IPS-20b (cell line): ENCODE data around the gene ATP9B.

ENCODE experiments used
- H3K27ac ChIP-seq: one replicate; pipeline ENCODE4 v1.5.1; 2013; ENCODE audit warnings: low read length
- H3K27me3 ChIP-seq: 2 replicates; pipeline ENCODE4 v1.6.1; 2013; ENCODE audit warnings: mild to moderate bottlenecking, low read length, inconsistent platforms; ENCODE audit not compliant: insufficient read depth
- H3K36me3 ChIP-seq: 2 replicates; pipeline ENCODE4 v1.6.1; 2013; ENCODE audit warnings: low read depth, mild to moderate bottlenecking, inconsistent platforms, low read length, moderate library complexity; ENCODE audit not compliant: insufficient read depth
- H3K4me1 ChIP-seq: 2 replicates; pipeline ENCODE4 v1.6.1; 2013; ENCODE audit warnings: mild to moderate bottlenecking, control low read depth, inconsistent platforms, low read length, moderate library complexity; ENCODE audit not compliant: insufficient read depth
- H3K4me3 ChIP-seq: 2 replicates; pipeline ENCODE4 v1.5.1; 2013; ENCODE audit warnings: mild to moderate bottlenecking, low read length, inconsistent platforms
- H3K9ac ChIP-seq: 2 replicates; pipeline ENCODE4 v1.6.1; 2013; ENCODE audit warnings: low read depth, mild to moderate bottlenecking, inconsistent platforms, low read length, moderate library complexity
- H3K9me3 ChIP-seq: 2 replicates; pipeline ENCODE4 v1.6.1; 2013; ENCODE audit warnings: mild to moderate bottlenecking, low read depth, low read length, inconsistent platforms; ENCODE audit not compliant: insufficient read depth

The ATP9B gene

GRCh38 chr18:79343567-79344207 is 274.5 kb downstream of the ATP9B start:
- Histone ChIP-seq H3K9ac (no peak overlapping the region), H3K4me1 (no peaks in the 10 kb centered on the region), H3K4me3 (no peak overlapping the region), H3K36me3 (peaks cover 45% of the 10 kb centered on the region), H3K27ac (no peak overlapping the region), H3K27me3 (no peaks in the 10 kb centered on the region), H3K9me3 (no peaks in the 10 kb centered on the region)

GRCh38 chr18:79344208-79344581 is 275.0 kb downstream of the ATP9B start:
- peaks cover 40% of the 10 kb centered on the region for H3K36me3 ChIP-seq
- H3K4me3 ChIP-seq: no peak overlapping the region
- H3K4me1 ChIP-seq: no peaks in the 10 kb centered on the region
- no peak overlapping the region for H3K9ac ChIP-seq
- no peaks in the 10 kb centered on the region for H3K27me3 ChIP-seq
- H3K27ac ChIP-seq: no peak overlapping the region
- no peaks in the 10 kb centered on the region for H3K9me3 ChIP-seq

- Histone ChIP-seq H3K27me3 (no peaks in the 10 kb centered on the region), H3K9ac (no peak overlapping the region), H3K36me3 (peaks cover 40% of the 10 kb centered on the region), H3K9me3 (no peaks in the 10 kb centered on the region), H3K4me1 (no peaks in the 10 kb centered on the region), H3K27ac (no peak overlapping the region), H3K4me3 (no peak overlapping the region)
These were observed 276.2 kb downstream of the ATP9B start for GRCh38 chr18:79345366-79345765.

- Histone ChIP-seq H3K9me3 (no peaks in the 10 kb centered on the region), H3K36me3 (peaks cover 40% of the 10 kb centered on the region), H3K9ac (no peak overlapping the region), H3K27ac (no peak overlapping the region), H3K4me3 (no peak overlapping the region), H3K27me3 (no peaks in the 10 kb centered on the region), H3K4me1 (no peaks in the 10 kb centered on the region)
These were observed 276.8 kb downstream of the ATP9B start for GRCh38 chr18:79345981-79346380.

GRCh38 chr18:79348066-79348465 is 278.9 kb downstream of the ATP9B start:
- H3K9me3 ChIP-seq: no peaks in the 10 kb centered on the region
- peaks cover 42% of the 10 kb centered on the region for H3K36me3 ChIP-seq
- no peak overlapping the region for H3K4me3 ChIP-seq

GRCh38 chr18:79352432-79352831 is 283.2 kb downstream of the ATP9B start:
- Histone ChIP-seq H3K27me3 (no peaks in the 10 kb centered on the region), H3K9me3 (no peaks in the 10 kb centered on the region), H3K27ac (no peak overlapping the region), H3K4me1 (no peaks in the 10 kb centered on the region), H3K36me3 (0 out of 2 replicates have a peak, but pooled peaks cover 11% of the 10 kb centered on the region), H3K4me3 (no peak overlapping the region), H3K9ac (no peak overlapping the region)

More at GRCh38 chr18:79348066-79348465, 278.9 kb downstream of the ATP9B start:
- Histone ChIP-seq H3K27me3 (no peaks in the 10 kb centered on the region), H3K4me1 (no peaks in the 10 kb centered on the region), H3K27ac (no peak overlapping the region), H3K9ac (no peak overlapping the region)

- H3K9me3 ChIP-seq: no peaks in the 10 kb centered on the region
- H3K27me3 ChIP-seq: no peaks in the 10 kb centered on the region
- no peak overlapping the region for H3K9ac ChIP-seq
- no peak overlapping the region for H3K4me3 ChIP-seq
- H3K27ac ChIP-seq: no peak overlapping the region
- 0 out of 2 replicates have a peak, but pooled peaks cover 4% of the 10 kb centered on the region for H3K36me3 ChIP-seq
- H3K4me1 ChIP-seq: no peaks in the 10 kb centered on the region
These were observed 284.1 kb downstream of the ATP9B start for GRCh38 chr18:79353267-79353666.

GRCh38 chr18:79354350-79354749 is 285.2 kb downstream of the ATP9B start:
- Histone ChIP-seq H3K27me3 (no peaks in the 10 kb centered on the region), H3K9me3 (no peaks in the 10 kb centered on the region), H3K36me3 (peaks cover 6% of the 10 kb centered on the region; the same call in 1 of the 2 replicates), H3K4me3 (no peak overlapping the region), H3K9ac (no peak overlapping the region), H3K4me1 (no peaks in the 10 kb centered on the region), H3K27ac (no peak overlapping the region)

- Histone ChIP-seq H3K4me3 (no peak overlapping the region), H3K9ac (no peak overlapping the region), H3K27ac (no peak overlapping the region), H3K9me3 (no peaks in the 10 kb centered on the region), H3K27me3 (no peaks in the 10 kb centered on the region), H3K4me1 (no peaks in the 10 kb centered on the region), H3K36me3 (peaks cover 20% of the 10 kb centered on the region; the same call in 1 of the 2 replicates)
These were observed 286.5 kb downstream of the ATP9B start for GRCh38 chr18:79355433-79356335.

GRCh38 chr18:79356435-79356834 is 287.2 kb downstream of the ATP9B start:
- H3K4me3 ChIP-seq: no peak overlapping the region
- H3K27ac ChIP-seq: no peak overlapping the region
- no peaks in the 10 kb centered on the region for H3K9me3 ChIP-seq
- no peaks in the 10 kb centered on the region for H3K4me1 ChIP-seq
- H3K9ac ChIP-seq: no peak overlapping the region
- H3K27me3 ChIP-seq: no peaks in the 10 kb centered on the region
- peaks cover 27% of the 10 kb centered on the region; the same call in 1 of the 2 replicates for H3K36me3 ChIP-seq

GRCh38 chr18:79360933-79361332 is 291.7 kb downstream of the ATP9B start:
- Histone ChIP-seq H3K27me3 (no peaks in the 10 kb centered on the region), H3K36me3 (peaks cover 28% of the 10 kb centered on the region; the same call in 1 of the 2 replicates), H3K9me3 (no peaks in the 10 kb centered on the region), H3K9ac (no peak overlapping the region), H3K4me3 (no peak overlapping the region), H3K4me1 (no peaks in the 10 kb centered on the region), H3K27ac (no peak overlapping the region)
